HG03460 (cell line): ENCODE results near the gene UBE4B.
A peak's percentile ranks its signal among the peaks of the same experiment; 100 is the strongest.
"Not testable (repeated sequence)": the region's sequence is repeated elsewhere in the genome, so short reads cannot be mapped to it uniquely, and the experiment has no call there.

Source experiments
- ATAC-seq: cut with Tn5 transposase; IDR thresholded peaks from one replicate; pipeline ENCODE4 v1.9.1; 2021; ENCODE audit not compliant: unreplicated experiment

UBE4B gene

DNA sequence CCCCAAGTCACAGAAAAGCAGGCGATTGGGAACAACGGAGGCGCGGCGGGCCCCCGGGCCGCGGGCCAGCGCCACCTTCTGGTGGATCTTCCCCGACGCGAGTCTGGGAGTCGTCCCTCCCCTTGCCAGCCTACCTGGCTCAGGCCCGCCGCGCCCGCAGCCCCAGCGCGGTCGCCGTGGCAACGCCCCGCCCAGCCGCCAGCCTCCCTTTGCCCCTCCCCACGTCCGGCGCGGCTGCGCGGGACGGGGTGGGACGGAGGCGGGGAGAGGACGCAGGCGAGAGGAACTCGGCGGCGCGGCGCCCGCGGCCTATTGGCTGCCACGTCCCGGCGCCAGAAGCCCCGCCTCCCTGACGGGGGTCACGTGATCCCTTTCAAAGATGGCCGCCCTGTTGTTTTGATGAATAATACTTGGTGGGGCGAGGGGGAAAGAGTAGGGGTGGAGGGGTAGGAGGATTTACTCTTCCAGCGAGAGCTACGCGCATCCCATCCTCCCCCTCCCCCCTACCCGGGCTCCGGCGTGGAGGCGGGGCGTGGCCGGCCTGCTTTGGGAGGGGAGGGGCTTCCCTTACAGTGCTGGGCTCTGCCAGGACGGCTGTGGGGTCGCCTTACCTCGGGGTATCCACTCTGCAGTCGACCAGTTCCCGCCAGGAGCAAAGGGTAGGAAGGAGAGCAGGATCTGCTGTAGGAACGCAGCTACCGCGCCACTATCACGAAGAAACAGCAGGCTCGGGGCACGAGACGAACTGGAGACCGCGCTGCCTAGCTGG lies at the start of gene UBE4B:
UBE4B (plus strand) TSS at position 369 of the 769 bp plus-strand sequence. CDS start 713 bp downstream, outside the sequence.
- ATAC-seq = peak; percentile 93

DNA sequence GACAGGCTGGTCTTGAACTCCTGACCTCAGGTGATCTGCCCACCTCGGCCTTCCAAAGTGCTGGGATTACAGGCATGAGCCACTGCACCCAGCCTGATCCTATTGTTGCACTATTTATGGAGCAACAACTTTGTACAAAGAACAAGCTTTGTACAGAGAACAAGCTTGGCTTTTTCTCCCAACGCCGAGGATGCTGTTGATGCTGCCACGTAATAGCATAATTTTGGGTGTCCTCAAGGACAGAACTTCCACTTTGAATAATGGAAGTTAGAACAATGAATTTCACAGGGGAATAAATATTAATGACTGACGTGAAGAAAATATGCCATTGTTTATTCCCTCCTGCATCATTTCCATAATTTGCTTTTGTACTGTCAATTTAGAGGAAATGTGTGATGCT lies 48.5 kb upstream of the UBE4B start:
- no peak for ATAC-seq

DNA sequence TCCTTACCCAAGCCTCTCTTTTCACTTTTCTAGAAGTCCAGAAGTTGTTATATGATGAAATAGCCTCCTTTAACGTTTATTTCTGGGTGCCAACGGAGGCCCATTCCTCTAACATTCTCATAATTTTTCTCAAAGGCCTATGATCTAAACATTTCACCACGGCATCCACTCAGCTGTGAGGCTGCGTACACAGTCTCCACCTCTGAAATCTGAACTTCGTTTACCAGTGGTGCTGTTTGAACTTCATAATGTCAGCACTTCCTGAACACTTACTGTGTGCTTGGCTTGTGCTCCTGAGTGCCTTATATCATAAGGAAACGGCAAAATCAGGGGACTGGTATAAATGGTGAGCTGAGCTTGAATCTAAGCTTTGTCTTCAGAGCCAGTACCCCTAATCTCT lies 47.8 kb upstream of the UBE4B start:
- ATAC-seq = no peak

DNA sequence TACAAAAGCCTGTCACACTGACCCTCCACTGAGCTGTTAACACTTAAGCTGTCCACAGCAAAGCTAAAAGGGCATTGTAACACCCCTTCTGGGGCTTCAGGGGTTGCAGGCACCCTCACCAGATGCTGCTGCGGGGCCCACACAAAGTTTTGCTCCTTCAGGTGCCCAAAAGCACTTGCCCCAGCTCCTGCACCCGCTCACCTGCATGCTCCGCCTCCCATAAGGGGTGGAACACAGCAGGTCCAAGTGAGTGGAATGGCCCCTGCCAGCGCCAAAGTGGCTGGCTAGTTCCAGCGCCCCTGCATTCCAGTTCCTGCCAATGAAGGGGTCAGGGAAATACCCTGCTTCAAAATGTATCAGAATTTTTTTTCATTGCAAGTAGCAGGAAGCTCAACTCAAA lies 43.0 kb upstream of the UBE4B start:
- ATAC-seq = no peak

DNA sequence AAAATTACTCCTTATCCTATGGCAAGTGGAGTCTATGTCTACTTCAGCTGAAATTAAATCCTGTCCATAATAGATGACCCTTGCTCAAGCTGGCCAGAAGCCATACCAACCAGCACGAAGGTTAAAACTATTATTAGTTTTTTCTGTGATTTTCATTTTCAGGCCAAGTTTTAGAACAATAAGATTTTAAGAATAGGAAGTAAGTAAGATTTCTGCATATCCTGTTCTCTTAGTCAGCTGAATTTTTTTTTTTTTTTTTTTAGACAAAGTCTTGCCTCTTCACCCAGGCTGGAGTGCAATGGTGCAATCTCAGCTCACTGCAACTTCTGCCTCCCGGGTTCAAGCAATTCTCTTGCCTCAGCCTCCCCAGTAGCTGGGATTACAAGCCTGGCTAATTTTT lies 41.8 kb upstream of the UBE4B start:
- no peak for ATAC-seq

DNA sequence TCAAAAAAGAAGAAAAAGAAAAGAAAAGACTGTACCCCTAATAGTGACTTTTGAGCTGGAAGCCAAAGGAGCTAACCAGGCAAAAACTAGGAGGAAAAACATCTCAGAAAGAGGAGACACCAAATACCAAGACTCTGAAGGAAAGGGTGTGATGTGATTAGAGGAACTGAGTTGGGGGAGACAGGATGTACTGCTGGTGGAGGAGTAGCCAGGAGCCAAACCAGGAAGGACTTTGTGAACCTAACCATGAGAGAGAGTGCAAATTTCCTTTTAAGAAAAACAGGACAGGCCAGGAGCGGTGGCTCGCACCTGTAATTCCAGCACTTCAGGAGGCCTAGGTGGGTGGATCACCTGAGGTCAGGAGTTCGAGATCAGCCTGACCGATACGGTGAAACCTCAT lies 39.8 kb upstream of the UBE4B start:
- no peak for ATAC-seq

DNA sequence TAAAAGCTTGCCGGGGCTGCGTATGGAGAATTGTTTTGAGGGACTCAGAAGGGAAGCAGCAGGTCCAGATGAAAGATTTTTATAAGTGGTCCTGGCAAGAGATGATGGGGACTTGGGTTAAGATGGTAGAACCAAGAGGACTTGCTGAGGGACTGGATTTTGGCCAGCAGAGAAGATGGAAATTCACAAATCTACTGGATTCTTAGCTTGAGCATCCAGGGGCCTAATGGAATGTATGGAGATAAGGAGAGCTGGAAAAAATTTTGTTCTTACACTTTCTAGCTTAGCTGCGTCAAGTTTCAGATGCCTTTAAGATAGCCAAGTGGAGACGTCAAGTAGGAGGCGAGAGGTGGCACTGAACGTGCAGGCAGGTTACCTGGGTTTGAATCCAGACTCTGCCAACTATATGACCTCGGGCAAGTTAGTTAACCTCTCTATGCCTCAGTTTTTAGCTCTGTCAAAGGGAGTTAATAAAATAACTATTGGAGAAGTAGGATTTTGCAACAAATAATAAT lies 39.1 kb upstream of the UBE4B start:
- no peak for ATAC-seq

DNA sequence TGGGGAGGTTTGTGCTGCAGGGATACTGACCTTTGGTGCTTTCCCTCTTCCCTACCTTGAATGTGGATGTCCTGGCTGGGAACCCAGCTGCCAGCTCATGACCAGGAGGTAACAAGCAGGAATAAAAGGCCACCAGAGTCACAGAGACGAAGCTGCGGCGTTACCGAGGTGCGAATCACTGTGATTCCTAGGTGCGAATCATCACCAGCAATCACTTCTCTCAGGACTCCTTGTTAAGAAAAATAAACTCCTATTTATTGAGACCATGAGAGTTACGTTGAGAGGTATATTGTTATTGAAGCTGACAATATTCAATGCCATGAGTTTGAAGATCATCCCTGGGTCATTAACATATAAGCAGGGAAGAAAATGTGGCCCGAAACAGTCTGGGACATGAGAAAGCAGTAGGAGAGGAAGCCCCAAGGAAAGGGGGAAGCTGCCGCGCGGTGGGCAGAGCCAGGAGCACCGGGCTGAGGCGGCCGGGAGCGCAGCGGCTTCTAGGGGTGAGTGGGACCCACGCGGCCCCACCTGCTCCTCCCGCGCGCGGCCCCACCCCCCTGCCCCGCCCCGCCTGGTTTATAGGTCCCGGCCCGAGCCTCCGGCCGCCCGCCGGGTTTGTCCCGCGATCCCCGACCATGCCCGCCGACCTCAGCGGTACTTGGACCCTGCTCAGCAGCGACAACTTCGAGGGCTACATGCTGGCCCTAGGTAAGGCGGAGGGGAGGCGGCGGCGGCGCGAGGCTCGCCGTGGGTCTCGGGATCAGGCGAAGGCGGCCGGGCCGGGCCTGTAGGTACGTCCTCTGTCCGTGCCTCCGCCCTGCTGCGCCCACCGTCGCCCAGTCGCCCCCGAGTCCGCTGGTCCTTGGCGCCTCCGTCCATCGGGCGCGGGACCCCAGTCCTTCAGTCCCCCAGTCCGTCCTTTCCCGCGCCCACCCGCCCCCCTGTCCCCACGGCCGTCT lies 35.9 kb upstream of the UBE4B start, which contains the start of gene RBP7:
RBP7 (plus strand) TSS at position 605 of the 959 bp plus-strand sequence; CDS start at position 636, 31 bp downstream.
- ATAC-seq = no peak

DNA sequence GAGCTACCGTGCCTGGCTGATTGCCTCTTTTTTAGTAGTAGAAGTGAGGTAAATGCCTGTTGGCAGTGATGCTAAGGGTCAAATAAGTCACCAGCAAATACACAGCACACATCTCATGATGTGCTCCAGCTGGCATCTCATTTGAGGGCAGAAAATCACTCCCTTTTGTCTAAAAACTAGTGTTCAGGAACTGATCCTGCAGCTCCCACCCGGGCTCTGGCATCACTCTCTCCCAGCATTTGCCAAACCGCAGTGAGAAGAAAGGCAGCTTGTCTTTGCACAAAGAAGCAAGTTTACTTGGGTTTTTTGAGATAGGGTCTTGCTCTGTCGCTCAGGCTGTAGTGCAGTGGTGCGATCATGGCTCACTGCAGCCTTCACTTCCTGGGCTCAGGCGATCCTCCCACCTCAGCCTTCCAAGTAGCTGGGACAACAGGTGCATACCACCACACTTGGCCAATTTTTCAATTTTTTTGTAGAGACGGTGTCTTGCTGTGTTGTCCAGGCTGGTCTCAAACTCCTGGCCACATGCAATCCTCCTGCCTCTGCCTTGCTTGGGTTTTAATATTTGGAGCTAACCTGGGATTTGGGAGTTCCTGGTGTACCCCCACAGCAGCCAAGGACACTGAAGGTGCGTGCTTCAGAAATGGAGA lies 31.6 kb upstream of the UBE4B start:
- ATAC-seq = no peak

DNA sequence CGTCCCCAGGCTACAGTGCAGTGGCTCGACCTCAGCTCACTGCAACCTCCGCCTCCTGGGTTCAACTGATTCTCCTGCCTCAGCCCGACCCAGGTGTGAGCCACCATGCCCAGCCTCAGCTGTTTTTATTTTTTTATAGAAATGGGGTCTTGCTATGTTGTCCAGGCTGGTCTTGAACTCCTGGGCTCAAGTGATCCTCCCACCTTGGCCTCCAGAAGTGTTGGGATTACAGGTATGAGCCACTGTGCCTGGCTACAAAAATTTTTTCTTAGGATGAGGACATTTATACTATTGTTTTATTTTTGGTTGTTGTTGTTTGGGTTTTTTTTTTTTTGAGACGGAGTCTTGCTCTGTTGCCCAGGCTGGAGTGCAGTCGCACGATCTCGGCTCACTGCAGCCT lies 27.5 kb upstream of the UBE4B start:
- not testable (repeated sequence) for ATAC-seq

DNA sequence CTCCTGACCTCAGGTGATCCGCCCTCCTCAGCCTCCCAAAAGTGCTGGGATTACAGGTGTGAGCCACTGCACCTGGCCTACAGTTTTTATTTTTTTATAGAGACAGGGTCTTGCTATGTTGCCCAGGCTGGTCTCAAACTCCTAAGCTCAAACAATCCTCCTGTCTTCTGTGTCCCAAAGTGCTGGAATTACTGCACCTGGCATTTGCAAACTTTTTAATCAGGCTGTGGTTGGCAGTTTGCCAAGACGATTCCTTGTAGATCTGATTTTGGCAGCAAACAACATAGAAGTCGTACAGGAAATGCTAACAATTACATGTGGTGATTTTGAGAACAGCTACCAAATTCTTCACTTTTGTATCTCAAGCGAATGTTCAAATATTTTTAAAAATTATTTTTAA lies 25.6 kb upstream of the UBE4B start:
- no peak for ATAC-seq

DNA sequence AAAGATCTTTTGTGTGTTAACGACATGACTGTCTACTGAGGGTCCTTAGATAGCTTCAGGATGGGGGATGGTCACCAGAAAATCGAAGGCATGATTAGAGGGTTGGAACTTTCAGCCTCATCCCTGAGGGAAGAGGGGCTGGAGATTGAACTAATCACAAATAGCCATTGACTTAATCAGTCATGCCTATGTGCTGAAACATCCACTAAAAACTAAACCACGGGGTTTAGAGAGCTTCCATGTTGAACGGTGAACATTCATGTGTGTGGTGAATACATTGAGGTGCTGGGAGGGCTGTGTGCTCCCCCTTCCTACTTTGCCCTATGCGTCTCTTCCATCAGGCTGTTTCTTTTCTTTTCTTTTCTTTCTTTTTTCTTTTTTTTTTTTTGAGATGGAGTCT lies 18.7 kb upstream of the UBE4B start:
- no peak for ATAC-seq

DNA sequence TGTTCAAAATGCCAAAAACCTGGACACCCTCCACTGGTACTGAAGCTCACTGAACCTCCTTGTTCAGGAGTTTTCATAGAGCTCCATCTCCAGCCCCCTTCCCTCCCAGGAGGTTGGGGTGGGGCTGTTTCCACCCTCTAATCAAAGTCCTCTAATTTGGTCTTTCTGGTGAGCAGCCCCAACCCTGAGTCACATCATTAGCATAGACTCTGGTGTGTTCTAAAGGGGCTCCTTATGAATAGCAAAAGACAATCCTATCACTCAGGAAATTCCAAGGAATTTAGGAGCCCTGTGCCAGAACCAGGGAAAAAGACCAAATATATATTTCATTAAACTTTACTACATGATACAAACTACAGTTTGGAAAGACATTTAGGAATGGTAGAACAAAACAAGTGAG lies 13.2 kb upstream of the UBE4B start:
- ATAC-seq = no peak

DNA sequence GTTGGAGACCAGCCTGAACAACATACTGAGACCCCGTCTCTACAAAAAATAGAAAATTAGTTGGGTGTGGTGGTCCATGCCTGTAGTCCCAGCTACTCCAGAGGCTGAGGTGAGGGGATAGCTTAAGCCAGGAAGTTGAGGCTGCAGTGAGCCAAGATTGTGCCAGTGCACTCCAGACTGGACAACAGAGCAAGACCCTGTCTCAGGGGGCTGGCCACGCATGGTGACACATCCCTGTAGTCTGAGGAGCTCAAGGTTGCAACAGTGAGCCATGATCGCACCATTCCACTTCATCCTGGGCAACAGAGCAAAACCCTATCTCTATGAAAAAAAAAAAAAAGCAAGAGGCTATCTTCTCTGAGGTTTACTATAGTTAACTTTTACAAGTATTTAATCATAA lies 12.7 kb upstream of the UBE4B start:
- ATAC-seq = no peak

DNA sequence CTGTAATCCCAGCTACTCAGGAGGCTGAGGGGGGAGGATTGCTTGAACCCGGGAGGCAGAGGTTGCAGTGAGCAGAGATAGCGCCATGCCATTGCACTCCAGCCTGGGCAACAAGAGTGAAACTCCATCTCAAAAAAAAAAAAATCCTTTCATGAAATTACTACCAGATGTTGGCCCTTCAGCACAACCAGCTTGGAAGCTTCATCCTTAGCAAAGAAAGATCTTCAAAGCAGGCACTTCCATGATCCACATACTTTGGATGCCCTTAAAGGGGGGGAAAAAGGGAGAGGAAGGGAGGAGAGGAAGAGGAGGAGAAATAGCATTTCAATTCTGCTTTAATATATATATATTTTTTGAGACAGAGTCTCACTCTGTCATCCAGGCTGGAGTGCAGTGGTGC lies 12.1 kb upstream of the UBE4B start:
- not testable (repeated sequence) for ATAC-seq

DNA sequence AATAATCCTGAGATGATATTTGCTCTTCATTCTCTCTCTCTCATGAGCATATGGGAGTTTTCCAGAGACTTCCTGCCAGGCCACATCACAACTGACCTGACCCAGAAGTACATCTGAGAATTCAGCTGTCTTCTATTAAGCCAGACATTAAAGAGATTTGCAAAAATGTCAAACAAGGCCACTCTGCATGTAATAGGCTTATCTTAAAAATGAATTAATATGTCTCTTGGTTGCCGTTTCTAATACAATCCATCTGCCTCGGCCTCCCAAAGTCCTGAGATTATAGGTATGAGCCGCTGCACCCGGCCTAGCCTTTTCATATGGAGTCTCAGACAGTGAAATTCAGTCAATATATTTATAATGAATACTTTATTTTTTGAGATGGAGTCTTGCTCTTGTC lies 10.8 kb upstream of the UBE4B start:
- not testable (repeated sequence) for ATAC-seq

DNA sequence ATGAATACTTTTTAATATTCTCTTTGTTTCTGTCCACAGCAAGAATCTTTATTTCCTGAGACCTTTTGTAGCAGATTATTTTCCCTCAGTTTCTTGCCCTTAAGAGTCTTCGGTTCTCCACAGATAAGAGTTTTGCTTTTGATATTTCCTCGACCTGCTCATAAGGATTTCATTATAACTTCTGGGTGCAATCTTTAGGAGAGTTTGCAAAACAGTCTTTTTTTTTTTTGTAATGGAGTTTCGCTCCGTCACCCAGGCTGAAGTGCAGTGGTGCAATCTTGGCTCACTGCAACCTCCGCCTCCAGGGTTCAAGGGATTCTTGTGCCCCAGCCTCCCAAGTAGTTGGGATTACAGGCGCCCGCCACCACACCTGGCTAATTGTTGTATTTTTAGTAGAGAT lies 10.1 kb upstream of the UBE4B start:
- no peak for ATAC-seq

DNA sequence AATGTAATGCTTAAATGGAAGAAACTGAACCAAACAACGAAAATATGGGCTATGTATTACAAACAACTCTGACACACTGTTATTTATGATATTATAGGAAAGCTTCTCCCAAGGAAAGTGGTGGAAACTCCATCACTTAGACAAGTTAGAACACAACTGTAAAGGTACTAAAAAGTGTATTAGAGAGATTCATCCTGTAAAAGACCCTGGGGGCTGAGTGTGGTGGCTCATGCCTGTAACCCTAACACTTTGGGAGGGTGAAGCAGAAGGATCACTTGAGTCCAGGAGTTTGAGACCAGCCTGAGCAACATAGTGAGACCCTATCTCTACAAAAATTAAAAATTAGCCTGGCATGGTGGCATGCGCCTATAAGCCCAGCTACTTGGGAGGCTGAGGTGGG lies 7.4 kb upstream of the UBE4B start:
- ATAC-seq = no peak

DNA sequence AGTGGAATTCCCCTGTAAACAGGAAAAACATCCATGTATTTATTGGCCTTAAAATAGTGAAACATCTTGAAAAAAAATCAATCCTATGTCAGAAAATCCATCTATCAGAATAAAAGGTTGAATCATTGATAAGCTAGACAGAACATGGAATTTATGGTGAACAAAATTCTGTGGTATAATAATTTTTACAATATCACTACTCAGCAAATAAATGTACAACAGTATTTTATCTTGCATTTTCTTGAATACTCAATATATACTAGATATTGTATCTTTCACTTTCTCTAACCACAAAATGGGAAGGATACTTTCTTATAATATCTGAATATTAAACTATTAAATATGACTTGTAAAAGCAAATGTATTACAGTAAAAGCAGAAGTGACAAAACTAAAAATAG lies 5.7 kb upstream of the UBE4B start:
- ATAC-seq = no peak

DNA sequence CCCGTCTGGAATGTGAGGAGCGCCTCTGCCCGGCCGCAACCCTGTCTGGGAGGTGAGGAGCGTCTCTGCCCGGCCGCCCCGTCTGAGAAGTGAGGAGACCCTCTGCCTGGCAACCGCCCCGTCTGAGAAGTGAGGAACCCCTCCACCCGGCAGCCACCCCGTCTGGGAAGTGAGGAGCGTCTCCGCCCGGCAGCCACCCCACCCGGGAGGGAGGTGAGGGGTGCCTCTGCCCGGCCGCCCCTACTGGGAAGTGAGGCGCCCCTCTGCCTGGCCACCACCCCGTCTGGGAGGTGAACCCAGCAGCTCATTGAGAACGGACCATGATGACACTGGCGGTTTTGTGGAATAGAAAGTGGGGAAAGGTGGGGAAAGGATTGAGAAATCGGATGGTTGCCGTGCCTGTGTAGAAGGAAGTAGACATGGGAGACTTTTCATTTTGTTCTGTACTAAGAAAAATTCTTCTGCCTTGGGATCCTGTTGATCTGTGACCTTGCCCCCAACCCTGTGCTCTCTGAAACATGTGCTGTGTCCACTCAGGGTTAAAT lies 3.7 kb upstream of the UBE4B start:
- not testable (repeated sequence) for ATAC-seq

DNA sequence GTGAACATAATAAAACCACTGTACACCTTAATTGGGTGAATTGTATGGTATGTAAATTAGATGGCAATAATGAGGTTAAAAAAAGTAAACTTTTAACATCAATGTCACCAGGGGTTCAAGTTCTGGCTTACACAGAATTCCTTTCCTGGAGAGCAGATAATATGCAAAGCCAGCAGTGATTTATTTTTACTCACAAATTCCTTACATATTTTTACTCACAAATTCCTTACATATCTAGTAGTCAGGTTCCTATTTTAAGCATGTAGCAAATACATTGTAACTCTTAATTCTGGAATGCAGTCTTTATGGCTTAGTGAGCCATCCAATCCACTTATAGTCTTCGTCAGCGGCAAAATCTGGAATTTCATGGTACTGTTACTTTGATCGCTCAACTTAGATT lies 1.3 kb upstream of the UBE4B start:
- ATAC-seq = no peak
